ENCODE data around the gene ZMIZ2. TPM values are rescaled to one million over a fixed set of nuclear protein-coding genes. Genes with fewer than 3 reads are reported as not detected.

ZMIZ2 gene
- total RNA-seq, 2 donors from 2014 or later, result 85.6 to 98.2 TPM

GRCh38 chr7:44787041-44787440, 38.4 kb downstream of the ZMIZ2 start:
- Mint-ChIP-seq H3K27ac (no peak overlapping the region), H3K27me3 (ENCODE audit: insufficient read depth) (peaks cover 3% of the 10 kb centered on the region), H3K4me3 (no peak overlapping the region), H3K4me1 (no peaks in the 10 kb centered on the region), H3K9me3 (peaks cover 16% of the 10 kb centered on the region), H3K36me3 (ENCODE audit: low read depth) (no peaks in the 10 kb centered on the region)
- no peak overlapping the region for H3K9ac ChIP-seq (ENCODE audit: extremely low read depth, low read length, poor library complexity, severe bottlenecking)
- H3K36me3 ChIP-seq (ENCODE audit: control insufficient read depth, insufficient read depth, low read length), result no peaks in the 10 kb centered on the region
- no peak for TF ChIP-seq CTCF (conservative IDR thresholded peaks at IDR 0.05)
- H3K27me3 ChIP-seq (ENCODE audit: control insufficient read depth, insufficient read depth, low read length, poor library complexity, severe bottlenecking), result no peaks in the 10 kb centered on the region
- H3K4me1 ChIP-seq (ENCODE audit: control insufficient read depth, insufficient read depth, low read length), result no peaks in the 10 kb centered on the region
- 60 to 73% methylated on average over 3 to 4 of the region's 4 CpGs for WGBS, 2 experiments (ENCODE audit: insufficient coverage in 1 of 2, insufficient read length in 1 of 2)
- no peak for DNase-seq
- no peak overlapping the region for H3K4me3 ChIP-seq (ENCODE audit: low read length)
- H3K9me3 ChIP-seq (ENCODE audit: control insufficient read depth, low read length), result peaks cover 6% of the 10 kb centered on the region
- no peak overlapping the region for H3K27ac ChIP-seq (ENCODE audit: low read depth, low read length)

- H3K27me3 ChIP-seq (ENCODE audit: control insufficient read depth, insufficient read depth, low read length, poor library complexity, severe bottlenecking), result no peaks in the 10 kb centered on the region
- no peak for TF ChIP-seq CTCF (conservative IDR thresholded peaks at IDR 0.05)
- Mint-ChIP-seq H3K4me1 (no peaks in the 10 kb centered on the region), H3K36me3 (ENCODE audit: low read depth) (no peaks in the 10 kb centered on the region), H3K27ac (no peak overlapping the region), H3K27me3 (ENCODE audit: insufficient read depth) (peaks cover 3% of the 10 kb centered on the region), H3K4me3 (no peak overlapping the region), H3K9me3 (peaks cover 13% of the 10 kb centered on the region)
- H3K27ac ChIP-seq (ENCODE audit: low read depth, low read length), result no peak overlapping the region
- H3K4me3 ChIP-seq (ENCODE audit: low read length), result no peak overlapping the region
- H3K9ac ChIP-seq (ENCODE audit: extremely low read depth, low read length, poor library complexity, severe bottlenecking), result no peak overlapping the region
- no peaks in the 10 kb centered on the region for H3K4me1 ChIP-seq (ENCODE audit: control insufficient read depth, insufficient read depth, low read length)
- H3K9me3 ChIP-seq (ENCODE audit: control insufficient read depth, low read length), result peaks cover 6% of the 10 kb centered on the region
- no peaks in the 10 kb centered on the region for H3K36me3 ChIP-seq (ENCODE audit: control insufficient read depth, insufficient read depth, low read length)
- 89 to 96% methylated on average over 3 of the region's 3 CpGs for WGBS, 2 experiments (ENCODE audit: insufficient coverage in 1 of 2, insufficient read length in 1 of 2)
- DNase-seq, result no peak
Measured at GRCh38 chr7:44787762-44788161, 39.1 kb downstream of the ZMIZ2 start.

GRCh38 chr7:44789990-44790389, 41.3 kb downstream of the ZMIZ2 start:
- Histone ChIP-seq H3K4me1 (ENCODE audit: control insufficient read depth, insufficient read depth, low read length) (no peaks in the 10 kb centered on the region), H3K9me3 (ENCODE audit: control insufficient read depth, low read length) (no peaks in the 10 kb centered on the region), H3K4me3 (ENCODE audit: low read length) (no peak overlapping the region), H3K36me3 (ENCODE audit: control insufficient read depth, insufficient read depth, low read length) (no peaks in the 10 kb centered on the region), H3K27ac (ENCODE audit: low read depth, low read length) (no peak overlapping the region), H3K9ac (ENCODE audit: extremely low read depth, low read length, poor library complexity, severe bottlenecking) (no peak overlapping the region), H3K27me3 (ENCODE audit: control insufficient read depth, insufficient read depth, low read length, poor library complexity, severe bottlenecking) (no peaks in the 10 kb centered on the region)
- 87 to 94% methylated on average over 2 to 4 of the region's 5 CpGs for WGBS, 2 experiments (ENCODE audit: insufficient coverage in 1 of 2, insufficient read length in 1 of 2)
- no peak for TF ChIP-seq CTCF (conservative IDR thresholded peaks at IDR 0.05)
- no peaks in the 10 kb centered on the region for H3K36me3 Mint-ChIP-seq (ENCODE audit: low read depth)
- no peaks in the 10 kb centered on the region for H3K27me3 Mint-ChIP-seq (ENCODE audit: insufficient read depth)
- H3K9me3 Mint-ChIP-seq, result no peaks in the 10 kb centered on the region
- H3K4me3 Mint-ChIP-seq, result no peak overlapping the region
- no peaks in the 10 kb centered on the region for H3K4me1 Mint-ChIP-seq
- H3K27ac Mint-ChIP-seq, result no peak overlapping the region
- no peak for DNase-seq
